GM19324 (cell line): ENCODE data around the gene DCHS1.

ENCODE experiments used
- ATAC-seq: cut with Tn5 transposase; IDR thresholded peaks from one replicate; pipeline ENCODE4 v1.9.1; 2021; ENCODE audit warnings: mild to moderate bottlenecking, moderate library complexity; ENCODE audit not compliant: unreplicated experiment, low FRiP score

DCHS1 gene

GRCh38 chr11:6628526-6628925 lies 27.1 kb downstream of the DCHS1 start:
- ATAC-seq, result no peak

- peak; percentile 55 for ATAC-seq
These were observed 27.8 kb downstream of the DCHS1 start for GRCh38 chr11:6627762-6628241.

- ATAC-seq, result no peak
These were observed 28.4 kb downstream of the DCHS1 start for GRCh38 chr11:6626971-6627761.

GRCh38 chr11:6625832-6626420 lies 29.7 kb downstream of the DCHS1 start:
- ATAC-seq, result no peak

GRCh38 chr11:6625156-6625831 lies 30.3 kb downstream of the DCHS1 start:
- ATAC-seq, result no peak

- no peak for ATAC-seq
These were observed 31.9 kb downstream of the DCHS1 start for GRCh38 chr11:6623391-6624363.

GRCh38 chr11:6622261-6623171 lies 33.1 kb downstream of the DCHS1 start:
- ATAC-seq, result no peak

GRCh38 chr11:6621711-6622211 lies 33.8 kb downstream of the DCHS1 start:
- ATAC-seq, result no peak

- no peak for ATAC-seq
These were observed 35.0 kb downstream of the DCHS1 start for GRCh38 chr11:6620636-6621035.

- ATAC-seq, result peak; percentile 99
These were observed 36.4 kb downstream of the DCHS1 start, which contains the start of gene TPP1 for GRCh38 chr11:6619004-6619745. TPP1 (minus strand) TSS chr11:6619422; CDS start chr11:6619400, 22 bp downstream.

- no peak for ATAC-seq
These were observed 37.2 kb downstream of the DCHS1 start for GRCh38 chr11:6618117-6619003.

GRCh38 chr11:6617315-6617781 lies 38.3 kb downstream of the DCHS1 start:
- no peak for ATAC-seq

- no peak for ATAC-seq
These were observed 38.9 kb downstream of the DCHS1 start for GRCh38 chr11:6616596-6617250.

GRCh38 chr11:6615882-6616585 lies 39.6 kb downstream of the DCHS1 start:
- no peak for ATAC-seq

GRCh38 chr11:6615046-6615445 lies 40.6 kb downstream of the DCHS1 start:
- no peak for ATAC-seq

GRCh38 chr11:6614446-6614845 lies 41.2 kb downstream of the DCHS1 start:
- ATAC-seq, result no peak
